Activated CD4-positive, alpha-beta T cell treated with anti-CD3 and anti-CD28 coated beads, Interleukin-2, amount 50 U/mL, for 4 hours (primary cell): ENCODE data around the gene DARS1.
A peak's percentile ranks its signal among the peaks of the same experiment; 100 is the strongest.
"Not testable (repeated sequence)": the region's sequence is repeated elsewhere in the genome, so short reads cannot be mapped to it uniquely, and the experiment has no call there.

Experiments used
- DNase-seq, 2 experiments: peaks; one replicate each; pipeline ENCODE4 v3.0.0-alpha.2; 2020

The DARS1 gene

GRCh38 chr2:135942936-135943688, 42.3 kb downstream of the DARS1 start:
- no peak for DNase-seq

GRCh38 chr2:135936524-135936923, 48.9 kb downstream of the DARS1 start:
- DNase-seq = no peak

- DNase-seq = no peak
Observed at GRCh38 chr2:135935914-135936313, 49.5 kb downstream of the DARS1 start.

- no peak for DNase-seq
Observed at GRCh38 chr2:135931776-135932443, 53.5 kb downstream of the DARS1 start.

- no peak for DNase-seq
Observed at GRCh38 chr2:135926605-135927004, 58.8 kb downstream of the DARS1 start.

- DNase-seq = no peak
Observed at GRCh38 chr2:135925571-135925970, 59.9 kb downstream of the DARS1 start.

- DNase-seq = no peak
Observed at GRCh38 chr2:135916207-135916606, 69.2 kb downstream of the DARS1 start.

GRCh38 chr2:135914485-135914884, 70.9 kb downstream of the DARS1 start:
- no peak for DNase-seq

GRCh38 chr2:135913727-135914365, 71.6 kb downstream of the DARS1 start:
- DNase-seq = peak; percentile 8 to 29

- no peak for DNase-seq
Observed at GRCh38 chr2:135909976-135910375, 75.5 kb downstream of the DARS1 start.

- no peak for DNase-seq
Observed at GRCh38 chr2:135905679-135906078, 79.7 kb downstream of the DARS1 start.

GRCh38 chr2:135904341-135904989, 81.0 kb downstream of the DARS1 start:
- DNase-seq = no peak

GRCh38 chr2:135903650-135904049, 81.8 kb downstream of the DARS1 start:
- no peak for DNase-seq

- DNase-seq = no peak
Observed at GRCh38 chr2:135899567-135899966, 85.9 kb downstream of the DARS1 start.

- DNase-seq = no peak
Observed at GRCh38 chr2:135898234-135898786, 87.1 kb downstream of the DARS1 start.

- DNase-seq = no peak
Observed at GRCh38 chr2:135894930-135895329, 90.5 kb downstream of the DARS1 start.

- no peak for DNase-seq
Observed at GRCh38 chr2:135893374-135893794, 92.0 kb downstream of the DARS1 start.

- no peak for DNase-seq
Observed at GRCh38 chr2:135890835-135891234, 94.6 kb downstream of the DARS1 start.

GRCh38 chr2:135890149-135890548, 95.3 kb downstream of the DARS1 start:
- no peak for DNase-seq

GRCh38 chr2:135888587-135888986, 96.8 kb downstream of the DARS1 start:
- DNase-seq = not testable (repeated sequence)

- DNase-seq = no peak
Observed at GRCh38 chr2:135885709-135886108, 99.7 kb downstream of the DARS1 start.

GRCh38 chr2:135882415-135882814, 103.0 kb downstream of the DARS1 start:
- no peak for DNase-seq

- not testable (repeated sequence) for DNase-seq
Observed at GRCh38 chr2:135876770-135877169, 108.7 kb downstream of the DARS1 start.
